Adipose tissue (tissue), 3 donors: ENCODE data around the gene MAGI2. TPM values are rescaled to one million over a fixed set of nuclear protein-coding genes. Genes with fewer than 3 reads are reported as not detected.

Source experiments
- H3K27ac ChIP-seq: one replicate; pipeline ENCODE4 v1.5.1; 2013; ENCODE audit warnings: low read depth, low read length
- WGBS, 3 donors: extraction: QIAGEN DNeasy Blood & Tissue Kit; methylation state at CpG; one replicate each; pipeline ENCODE4 v1.1.7; 2013; 5-methylcytosine and 5-hydroxymethylcytosine counted together
- polyA plus RNA-seq, 3 donors: library from polyadenylated mRNA; stranded (reverse); fragments of 200-250 nt; gene quantifications; one replicate each; pipeline ENCODE4 v1.2.3, GENCODE V29; 2013
- donor health status: healthy with polysubstance abuse.
- donor health status: Bipolar disorder and iron deficiency.
- donor health status: healthy.

Gene MAGI2
- polyA plus RNA-seq, 3 donors = 0.81 to 3.2 (median 2.2) TPM

DNA sequence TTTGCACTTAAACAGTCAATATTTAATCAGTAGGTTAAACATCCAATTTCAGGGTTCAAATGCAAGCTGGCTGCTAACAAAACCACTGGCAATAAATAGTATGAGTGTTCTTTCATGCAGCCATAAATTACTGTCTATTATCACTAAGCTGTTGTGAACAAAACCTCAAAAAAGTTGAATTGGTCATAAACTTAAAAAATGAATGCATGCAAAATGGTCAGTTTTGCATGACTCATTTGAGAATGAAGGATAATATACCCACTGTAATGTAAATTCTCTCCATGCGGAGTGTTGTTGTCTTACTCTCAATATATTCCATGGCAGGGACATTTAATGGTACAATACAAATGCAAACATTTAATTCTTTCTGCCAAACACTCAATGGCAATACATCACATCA lies 226.4 kb downstream of the MAGI2 start:
- H3K27ac ChIP-seq = no peak overlapping the region
- WGBS, 3 donors = 66 to 96% (median 86%) methylated on average over 1 of the region's 1 CpG

DNA sequence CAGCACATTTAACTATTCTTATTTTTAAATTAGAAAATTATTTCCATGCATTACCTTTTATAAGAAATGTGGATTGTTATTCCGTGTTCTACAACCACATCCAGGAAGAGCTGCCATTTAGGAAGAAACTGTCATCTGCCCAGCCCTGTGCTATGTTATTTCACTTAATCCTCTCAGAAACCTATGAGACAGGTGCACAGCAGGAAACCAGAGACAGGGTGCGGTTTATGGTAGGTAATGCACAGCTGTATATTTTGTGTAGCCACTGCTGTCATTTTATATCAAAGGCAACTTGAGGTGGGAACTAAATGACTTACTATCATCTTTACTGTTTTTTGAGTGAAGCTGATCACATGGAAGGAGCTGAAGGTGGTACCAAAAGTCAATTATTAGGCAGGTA lies 232.3 kb downstream of the MAGI2 start:
- 80 to 88% (median 83%) methylated on average over 2 of the region's 2 CpGs for WGBS, 3 donors

DNA sequence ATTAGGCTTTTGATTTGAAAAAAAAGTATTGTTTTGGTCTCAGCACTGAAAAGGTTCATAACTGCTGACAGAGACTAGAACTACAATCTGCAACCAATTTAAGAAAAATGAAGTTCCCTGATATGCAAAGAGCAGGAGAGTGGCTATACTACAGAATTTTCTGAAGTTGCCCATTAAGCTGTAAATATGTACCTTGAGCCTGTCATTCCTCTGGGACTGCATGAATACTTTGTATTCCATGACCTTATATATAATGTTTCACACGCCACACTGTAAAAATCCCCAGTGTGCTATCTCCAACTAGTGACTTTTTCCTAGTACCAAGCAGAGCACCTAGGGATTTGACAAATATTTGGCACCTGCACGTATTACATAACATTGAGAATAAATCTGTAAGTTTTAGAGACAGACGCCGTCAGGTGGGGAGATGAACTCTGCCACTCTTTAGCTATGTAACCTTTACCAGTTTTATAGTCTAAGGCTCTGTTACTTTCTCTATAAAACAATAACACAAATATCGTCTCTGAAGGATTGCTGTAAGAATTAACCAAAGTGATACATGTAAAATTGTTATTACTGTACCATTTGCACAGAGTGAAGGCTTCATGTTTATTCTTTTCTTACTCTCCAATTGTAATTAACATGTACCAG lies 235.4 kb downstream of the MAGI2 start:
- 71 to 89% (median 85%) methylated on average over 5 of the region's 5 CpGs for WGBS, 3 donors
- no peak overlapping the region for H3K27ac ChIP-seq

More for the DNA sequence above, 232.3 kb downstream of the MAGI2 start:
- no peak overlapping the region for H3K27ac ChIP-seq

DNA sequence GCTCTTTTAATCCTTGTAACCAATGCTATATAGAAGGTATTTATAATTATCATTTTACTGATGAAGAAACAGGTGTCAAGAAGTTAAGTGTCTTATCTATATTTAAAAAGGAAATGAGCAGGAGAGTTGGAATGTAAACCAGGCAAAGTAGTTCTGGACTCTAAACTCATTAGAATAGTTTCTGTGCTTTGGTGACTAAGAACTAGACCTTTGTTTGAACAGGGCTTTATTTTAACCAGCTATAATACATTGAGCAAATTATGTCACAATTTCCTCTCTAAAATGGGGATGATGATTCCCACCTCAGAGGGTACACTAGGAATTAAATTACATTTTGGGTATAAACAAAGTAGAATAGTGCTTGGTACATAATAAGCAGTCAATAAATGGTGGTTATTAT lies 236.0 kb downstream of the MAGI2 start:
- no peak overlapping the region for H3K27ac ChIP-seq

DNA sequence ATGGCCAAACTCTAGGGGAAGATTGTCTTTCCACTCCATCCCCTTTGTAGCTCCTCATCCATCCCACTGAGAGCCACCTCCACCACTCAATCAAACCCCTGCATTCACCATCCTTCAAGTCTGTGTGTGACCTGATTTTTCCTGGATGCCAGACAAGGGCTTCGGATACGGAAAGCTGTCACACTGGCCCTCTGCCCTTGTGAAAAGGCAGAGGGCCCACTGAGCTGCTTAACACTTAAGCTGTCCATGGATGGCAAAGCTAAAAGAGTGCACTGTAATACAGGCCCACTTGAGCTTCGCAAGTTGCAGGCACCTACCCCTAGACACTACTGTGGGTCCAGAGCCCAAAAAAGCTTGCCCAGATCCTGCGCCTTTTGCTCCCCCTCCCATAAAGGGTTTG lies 237.2 kb downstream of the MAGI2 start:
- no peak overlapping the region for H3K27ac ChIP-seq
- WGBS, 3 donors = 85 to 93% (median 89%) methylated on average over 4 of the region's 4 CpGs

DNA sequence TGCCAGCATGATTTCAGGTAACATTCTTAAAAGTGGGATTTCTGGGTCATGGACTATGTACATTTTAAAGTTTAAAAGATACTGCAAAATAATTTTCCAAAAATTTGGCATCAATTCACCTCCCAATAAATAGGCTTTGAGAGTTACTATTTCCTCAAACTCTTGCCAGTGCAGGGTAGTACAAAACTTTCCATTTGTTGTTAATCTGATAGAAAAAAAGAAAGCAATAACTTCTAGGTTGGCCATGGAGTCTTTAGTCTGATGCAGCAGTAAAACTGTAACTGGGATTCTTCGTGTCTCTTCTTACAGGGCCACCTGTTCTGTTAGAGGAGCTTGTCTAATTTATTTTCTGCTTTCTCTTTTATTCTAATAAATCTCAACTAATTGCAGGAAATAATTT lies 241.1 kb downstream of the MAGI2 start:
- H3K27ac ChIP-seq = no peak overlapping the region
- WGBS, 3 donors = 61 to 83% (median 74%) methylated on average over 1 of the region's 1 CpG

DNA sequence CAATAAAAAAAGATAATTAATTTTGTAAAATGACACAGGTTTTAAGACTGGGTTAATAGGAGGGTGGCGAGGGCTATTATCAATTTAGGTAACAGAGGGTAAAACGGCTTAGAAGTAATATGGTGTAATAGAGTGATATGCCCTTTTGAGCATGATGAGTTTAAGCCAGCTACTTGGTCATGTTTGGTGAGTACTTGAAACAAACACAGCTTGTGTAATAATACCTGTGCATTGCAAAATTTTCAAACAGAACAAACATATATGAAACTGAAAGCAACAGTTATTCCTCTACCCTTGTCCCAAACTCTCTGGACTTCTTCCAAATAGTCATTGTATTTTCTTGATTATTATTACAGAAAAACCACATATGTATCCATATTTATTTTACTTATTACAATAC lies 241.7 kb downstream of the MAGI2 start:
- WGBS, 3 donors = 94 to 96% (median 96%) methylated on average over 2 of the region's 2 CpGs
- H3K27ac ChIP-seq = no peak overlapping the region

DNA sequence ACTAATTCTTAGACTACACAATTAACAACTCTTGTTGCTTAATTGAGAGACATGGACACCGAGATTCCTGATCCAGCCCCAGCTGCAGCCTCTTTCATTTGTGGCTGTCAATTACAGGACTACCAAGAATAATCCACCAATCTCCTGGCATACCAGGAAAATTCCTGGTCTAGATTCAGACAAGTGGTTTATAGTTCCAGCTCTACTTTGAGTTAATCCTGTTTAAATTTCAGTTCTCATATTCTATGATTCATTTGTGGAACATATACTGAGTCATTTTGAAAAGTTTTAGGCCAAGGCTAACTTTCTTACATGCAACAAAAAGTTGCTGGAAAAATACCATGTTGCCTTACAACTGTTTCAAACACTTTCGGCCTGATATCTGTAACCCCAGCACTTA lies 253.5 kb downstream of the MAGI2 start:
- H3K27ac ChIP-seq = no peak overlapping the region
- 76 to 90% (median 88%) methylated on average over 2 of the region's 2 CpGs for WGBS, 3 donors

DNA sequence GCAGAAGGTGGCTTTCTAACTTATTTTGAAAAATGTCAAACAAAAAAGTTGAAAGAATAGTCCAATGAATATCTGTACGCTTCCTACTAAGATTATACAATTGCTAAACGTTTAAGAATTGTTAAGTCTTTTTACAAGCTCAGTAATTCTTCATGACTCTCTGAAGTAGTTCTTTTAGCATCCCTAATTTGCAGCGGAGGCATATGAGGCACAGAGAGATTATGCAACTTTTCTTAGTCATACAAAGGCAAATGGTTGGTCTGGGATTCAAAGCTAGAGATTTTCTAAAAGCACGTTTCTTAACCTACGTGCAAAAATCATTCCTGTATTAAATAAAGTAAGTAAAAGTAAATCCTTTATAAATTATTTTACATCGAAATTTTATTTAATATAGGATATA lies 254.2 kb downstream of the MAGI2 start:
- WGBS, 3 donors = 64 to 84% (median 83%) methylated on average over 6 of the region's 6 CpGs
- H3K27ac ChIP-seq = no peak overlapping the region

DNA sequence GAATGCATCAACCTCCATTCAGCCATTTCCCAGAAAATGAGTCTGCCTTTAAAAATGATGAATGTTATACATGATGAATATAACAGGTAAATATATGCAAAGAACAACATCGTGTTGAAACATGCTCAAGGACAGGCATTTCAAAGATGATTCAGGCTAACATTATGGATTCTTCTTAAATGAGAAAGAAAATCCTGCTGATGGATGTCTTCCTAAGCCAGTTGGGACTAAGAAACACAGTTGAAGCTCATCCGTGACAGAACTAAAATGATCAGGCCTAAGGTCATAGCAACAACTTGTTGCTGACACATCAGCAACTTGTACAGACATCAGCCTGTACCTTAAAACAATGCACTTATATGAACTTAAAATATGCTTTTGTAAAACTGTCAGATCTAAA lies 267.9 kb downstream of the MAGI2 start:
- WGBS, 3 donors = 74 to 93% (median 84%) methylated on average over 2 of the region's 2 CpGs
- no peak overlapping the region for H3K27ac ChIP-seq

DNA sequence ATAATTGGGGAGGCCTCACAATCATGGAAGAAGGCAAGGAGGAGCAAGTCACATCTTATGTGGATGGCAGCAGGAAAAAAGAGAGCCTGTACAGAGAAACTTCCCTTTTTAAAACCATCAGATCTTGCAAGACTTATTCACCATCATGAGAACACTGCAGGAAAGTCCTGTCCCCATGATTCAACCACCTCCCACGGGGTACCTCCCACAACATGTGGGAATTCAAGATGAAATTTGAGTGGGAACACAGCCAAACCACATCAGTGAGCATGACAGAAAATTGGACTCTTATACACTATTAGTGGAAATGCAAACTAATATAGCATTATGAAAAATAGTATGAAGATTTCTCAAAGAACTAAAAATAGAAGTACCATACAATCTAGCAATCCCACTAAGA lies 271.2 kb downstream of the MAGI2 start:
- WGBS, 3 donors = 9 to 59% (median 26%) methylated on average over 1 of the region's 1 CpG
- H3K27ac ChIP-seq = no peak overlapping the region

DNA sequence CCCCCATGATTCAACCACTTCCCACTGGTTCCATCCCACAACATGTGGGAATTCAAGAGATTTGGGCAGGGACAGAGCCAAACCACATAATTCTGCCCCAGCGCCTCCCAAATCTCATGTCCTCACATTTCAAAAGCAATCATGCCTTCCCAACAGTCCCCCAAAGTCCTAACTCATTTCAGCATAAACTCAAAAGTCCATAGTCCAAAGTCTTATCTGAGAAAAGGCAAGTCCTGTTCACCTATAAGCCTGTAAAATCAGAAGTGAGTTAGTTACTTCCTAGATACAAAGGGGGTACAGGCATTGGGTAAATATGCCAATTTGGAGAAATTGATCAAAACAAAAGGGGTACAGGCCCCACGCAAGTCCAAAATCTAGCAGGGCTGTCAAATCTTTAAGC lies 272.9 kb downstream of the MAGI2 start:
- WGBS, 3 donors = 40 to 68% (median 48%) methylated on average over 2 of the region's 2 CpGs
- H3K27ac ChIP-seq = no peak overlapping the region

DNA sequence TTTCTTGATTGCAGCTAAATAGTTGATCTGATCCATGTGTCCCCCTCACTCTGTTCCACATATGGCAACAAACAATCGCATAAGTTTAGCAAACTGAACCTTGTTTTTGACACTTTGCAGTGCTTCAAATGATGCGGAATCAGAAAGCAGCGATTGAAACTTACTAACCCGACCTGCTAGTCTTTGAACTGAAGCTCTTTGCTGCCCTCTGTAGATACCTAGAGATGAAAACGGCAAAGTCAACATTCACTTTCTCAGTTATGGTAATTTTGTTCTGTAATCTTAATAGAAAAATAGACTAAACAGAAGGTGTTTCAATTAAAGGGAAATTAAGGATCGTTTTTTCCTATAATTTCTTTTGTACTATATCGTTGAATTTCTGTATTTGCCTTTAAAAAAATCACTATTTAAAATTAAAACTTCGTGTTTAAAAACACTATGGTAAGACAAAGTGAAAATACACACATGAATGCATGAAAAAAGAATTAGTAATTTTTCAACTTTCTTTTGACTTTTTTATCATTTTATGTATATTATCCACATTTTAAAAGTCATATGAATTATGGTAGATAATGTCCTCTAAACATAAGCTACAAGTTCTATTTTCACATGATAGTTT lies 276.5 kb downstream of the MAGI2 start:
- 11 to 14% (median 13%) methylated on average over 8 of the region's 8 CpGs for WGBS, 3 donors
- H3K27ac ChIP-seq = no peak overlapping the region

DNA sequence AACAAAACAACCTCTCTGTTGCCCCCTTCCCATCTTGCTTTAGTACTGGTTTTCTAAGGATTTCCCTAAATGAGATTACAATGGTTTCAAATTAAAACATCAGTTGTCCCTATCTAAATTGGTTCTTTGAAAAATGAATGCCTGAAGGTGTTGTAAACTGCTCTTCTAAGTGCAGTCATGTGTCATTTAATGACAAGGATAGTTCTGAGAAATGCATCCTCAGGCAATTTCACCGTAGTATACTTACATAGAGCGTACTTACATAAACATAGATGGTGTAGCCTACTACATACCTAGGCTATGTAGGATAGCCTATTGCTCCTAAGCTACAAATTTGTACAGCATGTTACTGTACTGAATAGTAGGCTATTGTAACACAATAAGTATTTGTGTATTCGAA lies 278.1 kb downstream of the MAGI2 start:
- 89 to 95% (median 89%) methylated on average over 3 of the region's 3 CpGs for WGBS, 3 donors
- H3K27ac ChIP-seq = no peak overlapping the region

DNA sequence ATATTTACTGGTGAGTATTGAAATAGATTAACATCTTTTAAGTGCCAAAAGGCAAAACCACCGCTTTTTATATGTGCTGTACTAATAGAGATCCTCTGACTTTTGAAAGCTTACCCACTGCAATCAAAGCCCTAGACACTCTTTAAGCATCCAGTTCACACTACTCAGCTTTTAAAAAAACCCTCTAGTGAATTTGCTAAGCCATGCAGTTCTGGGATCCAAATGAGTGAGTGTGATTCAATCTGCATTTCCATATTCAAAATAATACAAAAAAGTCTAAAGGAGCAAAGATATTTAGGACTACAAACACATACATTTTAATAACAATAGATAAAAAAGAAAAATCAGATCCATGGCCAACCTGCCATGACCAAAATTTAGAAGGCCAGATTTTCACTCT lies 288.2 kb downstream of the MAGI2 start:
- H3K27ac ChIP-seq = no peak overlapping the region
- 80 to 91% (median 88%) methylated on average over 1 of the region's 1 CpG for WGBS, 3 donors

DNA sequence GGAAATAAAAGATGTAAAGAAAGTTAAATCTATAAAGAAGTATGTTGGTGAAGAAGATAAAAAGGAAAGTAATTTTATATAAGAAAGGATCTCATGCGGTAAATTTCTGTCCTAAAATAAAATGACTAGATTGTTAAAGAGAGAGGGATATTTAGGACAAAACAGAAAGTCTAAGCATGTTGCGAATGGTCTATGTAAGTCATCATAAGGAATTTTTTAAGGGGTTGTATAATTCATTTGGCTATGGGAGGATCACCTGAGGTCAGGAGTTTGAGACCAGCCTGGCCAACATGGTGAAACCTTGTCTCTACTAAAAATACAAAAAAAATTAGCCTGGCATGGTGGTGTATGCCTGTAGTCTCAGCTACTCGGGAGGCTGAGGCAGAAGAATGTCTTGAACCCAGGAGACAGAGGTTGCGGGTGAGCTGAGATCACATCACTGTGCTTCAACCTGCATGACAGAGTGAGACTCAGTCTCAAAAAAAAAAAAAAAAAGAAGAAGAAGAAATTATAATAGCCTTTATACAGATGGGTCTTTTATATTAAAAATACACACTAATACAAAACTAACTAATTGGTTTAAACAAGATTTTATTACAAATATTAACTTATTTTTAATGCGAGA lies 294.3 kb downstream of the MAGI2 start:
- no peak overlapping the region for H3K27ac ChIP-seq
- 84 to 94% (median 92%) methylated on average over 5 of the region's 5 CpGs for WGBS, 3 donors

DNA sequence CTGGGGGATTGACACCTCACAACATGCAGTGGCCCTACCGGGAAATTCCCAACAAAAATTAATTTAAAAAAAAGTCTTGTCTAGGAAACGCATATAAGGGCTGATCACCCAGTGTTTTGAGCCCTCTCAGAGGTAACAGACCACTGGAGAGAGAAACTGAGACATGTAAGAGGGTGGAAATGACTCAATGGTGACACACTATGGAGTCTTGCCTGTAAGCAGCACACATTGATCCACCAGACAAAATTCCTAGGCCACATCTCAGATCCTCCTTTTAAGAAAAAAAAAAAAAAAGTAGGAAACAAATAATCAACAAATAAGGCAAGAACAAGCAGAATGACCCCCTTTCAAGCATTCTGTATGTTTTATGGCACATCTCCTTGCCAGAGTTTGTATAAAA lies 296.2 kb downstream of the MAGI2 start:
- H3K27ac ChIP-seq = no peak overlapping the region
- 76 to 88% (median 82%) methylated on average over 2 of the region's 2 CpGs for WGBS, 3 donors

DNA sequence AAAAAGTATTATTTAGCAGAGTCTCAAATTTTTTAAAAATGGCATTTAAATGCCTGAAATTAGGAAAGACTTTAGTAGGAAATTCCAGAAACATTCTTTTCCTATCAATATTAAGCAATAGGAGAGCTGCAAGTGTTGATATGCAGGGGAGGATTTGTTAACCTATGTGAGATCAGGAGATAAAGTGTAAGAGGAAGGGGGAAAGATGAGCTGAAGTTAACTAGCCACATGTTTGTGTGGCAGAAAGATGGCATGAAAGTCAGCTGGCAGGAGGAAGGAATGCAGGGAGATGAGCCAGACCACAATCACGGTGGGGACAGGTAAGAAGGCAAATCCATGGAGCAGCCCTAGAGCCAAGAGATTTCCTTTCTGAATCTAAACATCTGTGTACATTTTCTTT lies 303.6 kb downstream of the MAGI2 start:
- WGBS, 3 donors = 28 to 57% (median 56%) methylated on average over 1 of the region's 1 CpG
- no peak overlapping the region for H3K27ac ChIP-seq

DNA sequence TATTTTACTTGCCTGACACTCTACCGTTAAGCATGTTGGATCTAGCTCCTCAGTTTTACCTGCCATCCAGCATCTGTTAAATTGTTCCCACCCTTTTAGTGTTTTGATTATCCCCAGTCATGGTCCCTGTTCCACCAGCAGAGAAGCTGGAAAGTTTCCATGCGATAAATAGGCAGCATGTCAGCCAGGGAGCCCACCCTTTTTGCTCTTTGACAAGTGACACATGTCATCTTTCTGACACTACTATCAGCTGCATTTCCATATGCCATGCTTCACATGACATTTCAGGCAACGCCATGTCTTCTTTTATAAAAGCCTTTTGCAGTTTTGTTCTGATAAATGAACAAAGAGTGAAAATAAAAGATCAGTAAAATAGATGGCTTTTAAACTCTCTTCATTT lies 310.8 kb downstream of the MAGI2 start:
- WGBS, 3 donors = 77 to 83% (median 77%) methylated on average over 3 of the region's 3 CpGs
- H3K27ac ChIP-seq = no peak overlapping the region

DNA sequence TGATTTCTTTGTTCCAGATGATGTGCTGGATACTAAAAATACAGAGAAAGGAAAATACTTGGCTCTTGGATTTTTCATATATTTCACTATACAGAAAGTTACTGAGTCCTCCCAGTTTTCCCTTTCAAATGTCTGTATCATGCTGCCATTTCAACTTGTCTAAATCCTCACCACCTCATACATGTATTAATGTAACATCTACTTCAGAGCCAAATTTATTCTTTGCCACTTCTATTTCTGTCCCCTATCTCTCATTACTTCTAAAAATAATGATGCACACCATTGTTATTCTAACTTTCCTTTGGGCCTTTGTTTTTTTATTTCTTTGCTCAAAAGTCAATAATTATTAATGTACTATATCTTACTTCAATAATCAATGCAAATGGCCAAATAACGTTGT lies 312.2 kb downstream of the MAGI2 start:
- no peak overlapping the region for H3K27ac ChIP-seq
- 54 to 82% (median 67%) methylated on average over 1 of the region's 1 CpG for WGBS, 3 donors
